C4-2B (cell line): ENCODE data around the gene TMEM117.
"Not testable (repeated sequence)": the region's sequence is repeated elsewhere in the genome, so short reads cannot be mapped to it uniquely, and the experiment has no call there.

Experiments used
- H3K27ac ChIP-seq: fragments of 450-650 bp; 2 replicates; pipeline ENCODE4 v1.5.1; 2017
- ZFX ChIP-seq: fragments of 450-650 bp; IDR thresholded peaks from 2 replicates; pipeline ENCODE4 v1.6.1; 2017
- TF ChIP-seq, protein P1 (sequence below): fragments of 450-650 bp; conservative IDR thresholded peaks from 2 replicates; pipeline ENCODE4 v1.5.1; 2017; ENCODE audit warnings: mild to moderate bottlenecking

The TMEM117 gene

DNA sequence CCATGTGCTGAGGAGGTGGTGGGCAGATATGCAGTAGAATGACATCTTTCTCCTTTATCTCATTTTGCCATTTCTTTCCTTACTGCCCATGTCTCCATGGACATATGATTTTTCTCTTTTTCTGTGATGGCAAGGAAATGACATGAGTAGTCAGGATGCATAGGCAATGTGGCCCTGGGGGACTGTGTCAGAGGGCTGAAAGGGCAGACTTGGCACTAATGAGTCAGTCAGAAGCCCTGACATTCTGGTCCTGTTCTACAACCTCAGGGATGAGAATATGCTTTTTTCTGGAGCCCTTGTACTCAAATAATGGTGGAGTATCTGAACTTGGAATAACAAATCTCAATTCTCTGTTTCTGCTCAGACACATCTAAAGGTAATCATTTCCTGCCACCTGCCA, 167.8 kb downstream of the TMEM117 start:
- no peak for TF ChIP-seq ZFX
- TF ChIP-seq, protein P1, sequence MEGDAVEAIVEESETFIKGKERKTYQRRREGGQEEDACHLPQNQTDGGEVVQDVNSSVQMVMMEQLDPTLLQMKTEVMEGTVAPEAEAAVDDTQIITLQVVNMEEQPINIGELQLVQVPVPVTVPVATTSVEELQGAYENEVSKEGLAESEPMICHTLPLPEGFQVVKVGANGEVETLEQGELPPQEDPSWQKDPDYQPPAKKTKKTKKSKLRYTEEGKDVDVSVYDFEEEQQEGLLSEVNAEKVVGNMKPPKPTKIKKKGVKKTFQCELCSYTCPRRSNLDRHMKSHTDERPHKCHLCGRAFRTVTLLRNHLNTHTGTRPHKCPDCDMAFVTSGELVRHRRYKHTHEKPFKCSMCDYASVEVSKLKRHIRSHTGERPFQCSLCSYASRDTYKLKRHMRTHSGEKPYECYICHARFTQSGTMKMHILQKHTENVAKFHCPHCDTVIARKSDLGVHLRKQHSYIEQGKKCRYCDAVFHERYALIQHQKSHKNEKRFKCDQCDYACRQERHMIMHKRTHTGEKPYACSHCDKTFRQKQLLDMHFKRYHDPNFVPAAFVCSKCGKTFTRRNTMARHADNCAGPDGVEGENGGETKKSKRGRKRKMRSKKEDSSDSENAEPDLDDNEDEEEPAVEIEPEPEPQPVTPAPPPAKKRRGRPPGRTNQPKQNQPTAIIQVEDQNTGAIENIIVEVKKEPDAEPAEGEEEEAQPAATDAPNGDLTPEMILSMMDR: no peak
- H3K27ac ChIP-seq: no peak overlapping the region

DNA sequence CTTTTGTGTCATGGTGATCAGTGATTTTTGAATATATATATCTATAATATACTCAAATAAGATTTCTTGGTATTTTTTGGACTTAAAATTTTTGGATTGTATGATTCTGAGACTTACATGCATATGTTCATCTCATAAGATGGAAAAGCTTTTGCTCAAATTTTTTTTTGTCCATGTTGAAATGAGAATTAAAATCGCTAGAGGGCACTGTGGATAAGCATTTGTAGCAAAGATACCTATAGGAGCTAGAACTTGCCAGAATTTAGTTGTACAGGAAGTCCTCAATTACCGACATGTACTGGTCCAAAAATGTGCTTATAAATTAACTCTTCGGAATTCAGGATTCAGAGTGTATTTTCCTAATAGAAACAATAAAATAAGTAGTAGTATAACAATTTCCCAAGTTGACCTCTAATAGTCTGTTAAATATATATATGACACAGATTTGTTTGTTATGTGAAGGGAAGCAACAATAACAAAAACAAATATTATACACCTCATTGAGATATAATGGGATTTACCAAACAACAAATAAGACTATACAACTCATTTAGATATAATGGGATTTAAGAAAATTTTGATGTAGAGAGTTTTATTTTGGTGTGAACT, 179.6 kb downstream of the TMEM117 start:
- no peak for TF ChIP-seq ZFX
- TF ChIP-seq, protein P1: peak; percentile 78
- no peak overlapping the region for H3K27ac ChIP-seq

DNA sequence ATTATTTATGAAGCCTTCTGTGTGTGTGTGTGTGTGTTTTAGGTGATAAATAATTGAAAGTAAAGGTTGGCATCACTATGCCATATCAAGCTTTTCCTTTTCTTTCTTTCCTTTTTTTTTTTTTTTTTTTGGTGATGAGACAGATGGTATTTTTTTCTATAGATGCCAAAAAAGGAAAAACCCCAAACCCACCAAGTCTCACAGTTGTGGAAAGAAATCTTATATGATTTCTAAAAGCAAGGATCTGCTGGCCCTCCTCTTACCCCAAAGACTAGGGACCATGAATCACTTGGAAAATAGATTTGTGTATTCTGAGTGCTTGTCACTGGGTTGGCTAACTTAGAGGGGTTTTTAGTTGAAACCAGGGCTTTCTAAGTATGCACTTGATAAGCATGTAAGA, 181.3 kb downstream of the TMEM117 start:
- no peak overlapping the region for H3K27ac ChIP-seq
- TF ChIP-seq ZFX: no peak

DNA sequence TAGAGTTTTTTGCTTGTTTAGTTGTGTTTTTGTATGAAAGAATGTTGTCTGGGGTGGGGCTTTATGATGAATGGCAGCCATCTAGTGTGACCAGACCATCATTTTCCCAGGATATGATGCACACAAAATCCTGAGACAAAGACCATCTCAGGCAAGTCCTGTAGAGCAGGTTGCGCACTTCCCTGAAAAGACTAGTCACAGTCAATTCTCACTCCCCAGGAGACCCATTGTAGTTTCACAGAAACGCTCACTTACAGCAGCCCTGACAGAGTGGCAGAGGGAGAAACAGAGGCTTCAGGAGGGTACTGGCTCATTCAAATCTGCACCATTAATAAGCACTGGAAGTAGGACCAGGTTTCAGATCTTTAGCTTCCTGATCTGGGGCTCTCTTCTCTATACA, 183.2 kb downstream of the TMEM117 start:
- TF ChIP-seq, protein P1: no peak
- no peak for TF ChIP-seq ZFX
- H3K27ac ChIP-seq: no peak overlapping the region

DNA sequence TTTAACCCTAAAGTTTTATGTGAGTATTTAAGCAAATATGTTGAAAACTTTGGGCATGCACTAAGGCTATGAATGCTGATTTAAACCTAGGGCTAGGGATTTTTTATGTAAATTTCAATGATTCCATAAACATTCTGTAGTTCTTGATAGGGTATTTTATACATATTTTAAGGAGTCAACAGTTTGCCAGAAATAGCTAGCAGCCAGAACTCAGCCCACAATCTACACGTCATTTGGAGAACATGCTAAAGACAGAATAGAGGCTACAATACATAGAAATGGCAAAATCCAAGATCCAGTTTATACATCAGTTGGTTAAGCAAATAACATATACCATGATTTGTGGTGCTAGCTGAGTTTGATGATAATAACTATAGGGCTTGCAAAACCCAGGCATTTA, 184.7 kb downstream of the TMEM117 start:
- no peak for TF ChIP-seq ZFX
- TF ChIP-seq, protein P1: no peak
- no peak overlapping the region for H3K27ac ChIP-seq

DNA sequence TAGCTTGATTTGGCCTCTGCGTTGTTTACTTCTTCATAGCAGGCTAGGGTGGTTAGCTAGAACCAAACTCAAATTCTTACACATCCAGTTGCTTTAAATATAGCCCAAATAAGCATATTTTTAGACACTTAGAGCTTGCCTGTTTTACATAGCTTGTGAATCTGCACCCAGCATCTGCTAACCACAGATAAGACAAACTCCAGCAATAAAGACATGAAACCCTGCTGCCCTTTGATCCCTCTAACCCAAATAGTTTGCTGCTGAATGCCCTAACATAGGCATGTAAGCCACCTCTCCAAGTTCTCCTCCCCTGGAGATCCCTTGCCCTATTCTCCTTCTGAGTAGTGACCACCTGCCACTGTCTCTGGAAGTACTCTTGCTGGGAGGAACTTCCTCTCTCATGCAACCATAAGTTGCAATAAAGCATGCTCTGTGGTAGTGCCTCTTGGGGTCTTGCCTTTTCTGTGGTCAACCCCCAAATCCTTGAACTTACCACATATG, 185.6 kb downstream of the TMEM117 start:
- TF ChIP-seq ZFX: no peak
- H3K27ac ChIP-seq: no peak overlapping the region

DNA sequence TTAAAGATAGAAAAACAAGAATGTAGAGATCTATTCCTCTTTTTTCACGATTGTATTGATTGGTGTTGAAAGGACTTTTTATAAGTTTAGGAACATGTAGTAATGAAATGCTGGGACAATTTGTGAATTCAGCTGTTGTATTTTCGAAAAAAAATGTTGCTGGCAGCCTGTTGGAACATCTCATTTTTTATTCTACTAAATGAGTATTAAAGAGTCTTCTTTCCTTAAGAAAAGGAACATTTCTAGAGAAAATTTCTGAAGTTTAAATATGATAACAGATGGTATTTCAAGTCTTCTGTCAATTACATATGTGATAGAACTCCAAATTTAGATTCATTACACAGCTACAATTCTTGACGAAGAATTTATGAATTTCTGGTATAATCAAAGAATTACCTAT, 189.6 kb downstream of the TMEM117 start:
- TF ChIP-seq ZFX: no peak
- TF ChIP-seq, protein P1: no peak
- H3K27ac ChIP-seq: no peak overlapping the region

DNA sequence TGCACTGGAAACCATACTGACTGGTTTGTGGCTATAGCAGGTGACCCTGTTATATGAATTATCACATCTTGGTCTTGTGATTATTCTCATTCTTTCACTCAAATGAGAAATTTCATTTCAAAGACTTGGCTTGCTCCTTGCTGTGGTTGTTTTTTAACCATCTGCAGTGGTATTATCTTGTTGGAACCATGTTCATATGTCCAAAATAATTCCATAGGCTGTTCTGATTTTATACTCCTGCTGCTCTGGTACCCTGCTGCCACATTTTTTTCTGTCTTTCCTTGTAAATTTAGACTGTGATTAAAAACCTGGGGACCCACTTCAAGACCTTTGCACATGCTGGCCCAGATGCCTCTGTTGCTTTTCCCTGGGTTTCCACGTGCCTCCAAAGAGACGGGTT, 190.2 kb downstream of the TMEM117 start:
- TF ChIP-seq, protein P1: no peak
- no peak for TF ChIP-seq ZFX

DNA sequence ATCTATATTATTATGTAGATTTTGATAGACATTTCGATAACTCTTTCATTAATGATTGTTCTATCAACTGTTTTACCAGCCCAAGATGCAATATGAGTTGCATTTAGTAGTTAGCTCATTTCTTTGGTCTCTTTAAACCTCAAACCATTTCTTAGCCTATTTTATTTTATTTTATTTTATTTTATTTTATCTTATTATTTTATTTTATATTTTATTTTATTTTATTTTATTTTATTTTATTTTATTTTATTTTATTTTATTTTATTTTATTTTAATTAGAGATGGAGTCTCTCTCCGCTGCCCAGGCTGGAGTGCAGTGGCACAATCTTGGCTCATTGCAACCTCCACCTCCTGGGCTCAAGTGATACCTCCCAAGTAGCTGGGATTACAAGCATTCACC, 191.0 kb downstream of the TMEM117 start:
- not testable (repeated sequence) for H3K27ac ChIP-seq

More for the DNA sequence above, 190.2 kb downstream of the TMEM117 start:
- H3K27ac ChIP-seq: no peak overlapping the region
